AG09309 (cell line): ENCODE results near the gene SUB1.

ENCODE experiments used
- DNase-seq: peaks from one replicate; pipeline ENCODE4 v3.0.0-alpha.2; 2010; ENCODE audit warnings: low read depth
- H3K4me3 ChIP-seq: 2 replicates; pipeline ENCODE4 v1.5.1; 2011; ENCODE audit warnings: mild to moderate bottlenecking, low read depth, low read length, moderate library complexity; ENCODE audit not compliant: control insufficient read depth
- TF ChIP-seq, protein P1 (sequence below): IDR thresholded peaks from 2 replicates; pipeline ENCODE4 v1.5.1; 2011; ENCODE audit warnings: mild to moderate bottlenecking, low read depth, low read length, inconsistent platforms; ENCODE audit not compliant: insufficient read depth, control insufficient read depth; ENCODE audit errors: missing control alignments

The SUB1 gene

GRCh38 chr5:32589416-32589815, 4.1 kb downstream of the SUB1 start:
- DNase-seq: no peak
- H3K4me3 ChIP-seq: no peak overlapping the region
- TF ChIP-seq, protein P1, sequence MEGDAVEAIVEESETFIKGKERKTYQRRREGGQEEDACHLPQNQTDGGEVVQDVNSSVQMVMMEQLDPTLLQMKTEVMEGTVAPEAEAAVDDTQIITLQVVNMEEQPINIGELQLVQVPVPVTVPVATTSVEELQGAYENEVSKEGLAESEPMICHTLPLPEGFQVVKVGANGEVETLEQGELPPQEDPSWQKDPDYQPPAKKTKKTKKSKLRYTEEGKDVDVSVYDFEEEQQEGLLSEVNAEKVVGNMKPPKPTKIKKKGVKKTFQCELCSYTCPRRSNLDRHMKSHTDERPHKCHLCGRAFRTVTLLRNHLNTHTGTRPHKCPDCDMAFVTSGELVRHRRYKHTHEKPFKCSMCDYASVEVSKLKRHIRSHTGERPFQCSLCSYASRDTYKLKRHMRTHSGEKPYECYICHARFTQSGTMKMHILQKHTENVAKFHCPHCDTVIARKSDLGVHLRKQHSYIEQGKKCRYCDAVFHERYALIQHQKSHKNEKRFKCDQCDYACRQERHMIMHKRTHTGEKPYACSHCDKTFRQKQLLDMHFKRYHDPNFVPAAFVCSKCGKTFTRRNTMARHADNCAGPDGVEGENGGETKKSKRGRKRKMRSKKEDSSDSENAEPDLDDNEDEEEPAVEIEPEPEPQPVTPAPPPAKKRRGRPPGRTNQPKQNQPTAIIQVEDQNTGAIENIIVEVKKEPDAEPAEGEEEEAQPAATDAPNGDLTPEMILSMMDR: no peak

- no peak for DNase-seq
- no peak overlapping the region for H3K4me3 ChIP-seq
- TF ChIP-seq, protein P1: peak; percentile 58
Measured at GRCh38 chr5:32589942-32590869, 4.8 kb downstream of the SUB1 start.

DNA sequence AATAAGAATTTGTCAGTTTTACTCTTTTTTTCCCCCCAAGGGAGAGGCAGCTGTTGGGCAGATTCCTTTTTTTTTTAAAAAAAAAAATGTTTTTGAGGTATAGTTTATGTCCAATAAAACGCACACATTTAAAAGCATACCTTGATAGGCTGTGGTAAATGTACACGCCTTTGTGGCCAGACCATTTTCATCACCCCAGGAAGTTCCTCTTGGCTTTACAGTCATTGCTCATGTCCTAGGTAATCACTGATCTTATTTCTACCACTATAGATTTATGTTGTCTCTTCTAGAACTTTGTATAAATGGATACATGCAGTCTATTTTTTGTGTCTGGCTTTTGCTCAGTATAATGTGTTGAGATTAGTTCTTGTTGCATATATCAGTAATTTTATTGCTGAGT, 9.8 kb downstream of the SUB1 start:
- TF ChIP-seq, protein P1: no peak
- DNase-seq: no peak
- no peak overlapping the region for H3K4me3 ChIP-seq

DNA sequence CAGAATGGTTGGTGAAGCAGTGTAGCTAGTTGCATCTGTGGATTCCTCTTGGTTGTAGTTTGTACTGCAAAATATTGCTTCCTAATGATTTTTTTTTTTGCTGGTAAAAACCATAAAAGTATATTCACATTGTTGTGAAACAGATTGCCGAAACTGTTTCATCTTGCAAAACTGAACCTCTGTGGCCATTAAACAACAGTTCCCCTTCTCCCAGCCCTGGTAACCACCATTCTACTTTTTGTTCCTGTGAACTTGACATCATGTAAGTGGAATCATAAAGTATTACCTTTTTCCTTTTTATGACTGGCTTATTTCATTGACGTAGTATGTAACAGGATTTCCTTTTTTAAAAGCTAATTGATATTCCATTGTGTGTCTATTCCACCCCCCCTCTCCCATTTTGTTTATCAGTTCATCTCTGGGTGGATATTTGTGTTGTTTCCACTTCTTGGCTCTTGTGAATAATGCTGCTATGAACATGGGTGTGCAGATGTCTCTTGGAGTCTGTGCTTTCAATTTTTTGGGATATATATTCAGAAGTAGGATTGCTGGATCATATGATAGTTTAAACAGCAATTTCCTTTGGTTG, 11.8 kb downstream of the SUB1 start:
- H3K4me3 ChIP-seq: no peak overlapping the region
- DNase-seq: no peak
- TF ChIP-seq, protein P1: no peak

DNA sequence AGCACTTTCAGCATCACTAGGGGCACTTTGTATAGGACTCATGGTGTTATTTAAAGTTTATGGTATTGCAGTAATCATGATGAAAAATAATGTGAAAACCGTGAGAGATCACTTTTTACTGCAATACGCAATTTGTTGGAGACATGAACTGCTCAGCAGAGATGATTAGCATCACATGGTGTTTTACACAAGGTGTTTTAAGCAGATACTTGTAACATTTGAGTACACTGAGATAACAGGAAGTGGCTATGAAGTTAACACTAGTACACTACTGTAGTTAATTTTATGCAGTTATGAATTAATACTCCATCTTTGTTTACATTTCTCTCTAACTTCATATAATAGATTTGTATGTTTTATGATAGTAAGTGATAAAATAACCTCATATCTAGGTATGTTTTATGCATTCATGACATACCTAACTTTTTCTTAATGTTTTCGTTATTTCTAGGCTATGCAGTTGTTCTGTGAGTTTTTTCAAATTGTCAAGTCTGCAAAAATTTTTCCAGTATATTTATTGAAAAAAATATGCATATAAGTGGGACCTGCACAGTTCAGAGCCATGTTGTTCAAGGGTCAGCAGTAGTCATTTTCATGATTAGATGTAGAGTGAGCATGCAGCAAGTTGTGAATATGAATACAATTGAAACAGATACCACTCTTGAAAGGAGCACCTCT, 13.0 kb downstream of the SUB1 start:
- TF ChIP-seq, protein P1: no peak
- DNase-seq: no peak
- no peak overlapping the region for H3K4me3 ChIP-seq

- no peak overlapping the region for H3K4me3 ChIP-seq
- no peak for DNase-seq
- TF ChIP-seq, protein P1: no peak
Measured at GRCh38 chr5:32598997-32599549, 13.7 kb downstream of the SUB1 start.
